ENCODE data around the gene OR3A2. TPM values are rescaled to one million over a fixed set of nuclear protein-coding genes. Genes with fewer than 3 reads are reported as not detected.
"Not testable (repeated sequence)": the region's sequence is repeated elsewhere in the genome, so short reads cannot be mapped to it uniquely, and the experiment has no call there.

Gene OR3A2
- total RNA-seq, 1 experiment from 2014 or later = not detected

GRCh38 chr17:3316836-3317235 lies 69.3 kb downstream of the OR3A2 start:
- no peaks in the 10 kb centered on the region for H3K9me3 Mint-ChIP-seq (ENCODE audit: unreplicated experiment)
- no TSS peak for BruUV-seq (replicated peaks)
- no peak for TF ChIP-seq CTCF (IDR thresholded peaks at IDR 0.05; ENCODE audit: unreplicated experiment)
- ChIA-PET CTCF (no interaction called here), POLR2A (no interaction called here)
- intact Hi-C loops (cut with micrococcal nuclease) = no loop called here
- peaks cover 42% of the 10 kb centered on the region for H3K27me3 Mint-ChIP-seq (ENCODE audit: insufficient read depth, unreplicated experiment)
- no peak overlapping the region for H3K27ac Mint-ChIP-seq (ENCODE audit: low read depth, unreplicated experiment)
- no peaks in the 10 kb centered on the region for H3K36me3 Mint-ChIP-seq (ENCODE audit: insufficient read depth, unreplicated experiment)
- no peak for DNase-seq (ENCODE audit: unreplicated experiment)
- no peaks in the 10 kb centered on the region for H3K4me1 Mint-ChIP-seq (ENCODE audit: insufficient read depth, unreplicated experiment)
- no peak overlapping the region for H3K4me3 Mint-ChIP-seq (ENCODE audit: unreplicated experiment)

- no peak for TF ChIP-seq CTCF (IDR thresholded peaks at IDR 0.05; ENCODE audit: unreplicated experiment)
- Mint-ChIP-seq H3K27me3 (ENCODE audit: insufficient read depth, unreplicated experiment) (peaks cover 42% of the 10 kb centered on the region), H3K4me1 (ENCODE audit: insufficient read depth, unreplicated experiment) (no peaks in the 10 kb centered on the region), H3K4me3 (ENCODE audit: unreplicated experiment) (no peak overlapping the region), H3K27ac (ENCODE audit: low read depth, unreplicated experiment) (no peak overlapping the region), H3K36me3 (ENCODE audit: insufficient read depth, unreplicated experiment) (peaks cover 8% of the 10 kb centered on the region), H3K9me3 (ENCODE audit: unreplicated experiment) (no peaks in the 10 kb centered on the region)
- no TSS peak for BruUV-seq (replicated peaks)
- DNase-seq (ENCODE audit: unreplicated experiment) = no peak
- intact Hi-C loops (cut with micrococcal nuclease) = no loop called here
- ChIA-PET POLR2A (no interaction called here), CTCF (interaction anchor here (0.7 kb wide), 1 partner anchor 124 kb away, joined by 3 read pairs; no protein-coding TSS in a partner anchor)
Measured at GRCh38 chr17:3308603-3309002, 77.5 kb downstream of the OR3A2 start.

- Mint-ChIP-seq H3K27me3 (ENCODE audit: insufficient read depth, unreplicated experiment) (peaks cover 51% of the 10 kb centered on the region), H3K36me3 (ENCODE audit: insufficient read depth, unreplicated experiment) (no peaks in the 10 kb centered on the region), H3K9me3 (ENCODE audit: unreplicated experiment) (no peaks in the 10 kb centered on the region), H3K27ac (ENCODE audit: low read depth, unreplicated experiment) (no peak within 1 kb of the TSS), H3K4me3 (ENCODE audit: unreplicated experiment) (no peak within 1 kb of the TSS), H3K4me1 (ENCODE audit: insufficient read depth, unreplicated experiment) (no peaks in the 10 kb centered on the region)
- CTCF ChIA-PET = no interaction called here
- BruUV-seq (replicated peaks) = no TSS peak
- DNase-seq (ENCODE audit: unreplicated experiment) = no peak
- intact Hi-C loops (cut with micrococcal nuclease) = no loop called here
- TF ChIP-seq CTCF (IDR thresholded peaks at IDR 0.05; ENCODE audit: unreplicated experiment) = no peak
- POLR2A ChIA-PET = interaction anchor here (1.0 kb wide), 1 partner anchor 41 kb away, joined by 3 read pairs; no protein-coding TSS in a partner anchor
Measured at GRCh38 chr17:3298260-3298659, 87.8 kb downstream of the OR3A2 start, which contains the start of gene OR3A1. Gene OR3A1 (minus strand): TSS chr17:3298360. CDS start chr17:3292582, 5,778 bp downstream.

GRCh38 chr17:3295632-3296031 lies 90.5 kb downstream of the OR3A2 start:
- Mint-ChIP-seq H3K27me3 (ENCODE audit: insufficient read depth, unreplicated experiment) (peaks cover 78% of the 10 kb centered on the region), H3K9me3 (ENCODE audit: unreplicated experiment) (no peaks in the 10 kb centered on the region), H3K4me1 (ENCODE audit: insufficient read depth, unreplicated experiment) (no peaks in the 10 kb centered on the region), H3K27ac (ENCODE audit: low read depth, unreplicated experiment) (no peak overlapping the region), H3K36me3 (ENCODE audit: insufficient read depth, unreplicated experiment) (no peaks in the 10 kb centered on the region), H3K4me3 (ENCODE audit: unreplicated experiment) (no peak overlapping the region)
- POLR2A ChIA-PET = no interaction called here
- no peak for TF ChIP-seq CTCF (IDR thresholded peaks at IDR 0.05; ENCODE audit: unreplicated experiment)
- BruUV-seq (replicated peaks) = no TSS peak
- DNase-seq (ENCODE audit: unreplicated experiment) = no peak
- CTCF ChIA-PET = no interaction called here
- intact Hi-C loops (cut with micrococcal nuclease) = no loop called here

GRCh38 chr17:3293548-3293947 lies 92.6 kb downstream of the OR3A2 start:
- H3K27ac Mint-ChIP-seq (ENCODE audit: low read depth, unreplicated experiment); intact Hi-C loops (cut with micrococcal nuclease); CTCF ChIA-PET; H3K4me1 Mint-ChIP-seq (ENCODE audit: insufficient read depth, unreplicated experiment); BruUV-seq (replicated peaks); POLR2A ChIA-PET; H3K36me3 Mint-ChIP-seq (ENCODE audit: insufficient read depth, unreplicated experiment); DNase-seq (ENCODE audit: unreplicated experiment); H3K4me3 Mint-ChIP-seq (ENCODE audit: unreplicated experiment); H3K9me3 Mint-ChIP-seq (ENCODE audit: unreplicated experiment): not testable (repeated sequence)
- H3K27me3 Mint-ChIP-seq (ENCODE audit: insufficient read depth, unreplicated experiment) = peaks cover 98% of the 10 kb centered on the region

Data from MCF 10A (cell line).